SJSA1 (cell line): ENCODE results near the gene TSSK6. TPM values are rescaled to one million over a fixed set of nuclear protein-coding genes. Genes with fewer than 3 reads are reported as not detected.
"Not testable (repeated sequence)": the region's sequence is repeated elsewhere in the genome, so short reads cannot be mapped to it uniquely, and the experiment has no call there.

Experiments used
- DNase-seq, 2 experiments: peaks; one replicate each; pipeline ENCODE4 v3.0.0-alpha.2; 2015 to 2020; ENCODE audit warnings: low spot score in 2 of 2, low read depth in 1 of 2
- H3K27ac ChIP-seq: fragments of 250-450 bp; sonication (Bioruptor Pico); 2 replicates; pipeline ENCODE4 v1.5.1; 2020; ENCODE audit warnings: mild to moderate bottlenecking, moderate library complexity
- H3K27me3 ChIP-seq: fragments of 250-450 bp; sonication (Bioruptor Pico); replicated peaks from 2 replicates; pipeline ENCODE4 v1.5.1; 2020; ENCODE audit warnings: mild to moderate bottlenecking, moderate library complexity
- H3K36me3 ChIP-seq: fragments of 250-450 bp; sonication (Bioruptor Pico); 2 replicates; pipeline ENCODE4 v1.5.1; 2020; ENCODE audit warnings: mild to moderate bottlenecking
- H3K4me1 ChIP-seq: fragments of 250-450 bp; sonication (Bioruptor Pico); replicated peaks from 2 replicates; pipeline ENCODE4 v1.6.1; 2021; ENCODE audit warnings: mild to moderate bottlenecking
- H3K4me3 ChIP-seq: fragments of 250-450 bp; sonication (Bioruptor Pico); 2 replicates; pipeline ENCODE4 v1.5.1; 2020; ENCODE audit warnings: mild to moderate bottlenecking
- H3K9me3 ChIP-seq: fragments of 250-450 bp; sonication (Bioruptor Pico); replicated peaks from 2 replicates; pipeline ENCODE4 v1.5.1; 2020; ENCODE audit warnings: mild to moderate bottlenecking
- total RNA-seq: library from RNA; depleted of rRNA; stranded (reverse); fragments of >200 nt; shearing (Covaris generic); gene quantifications from 2 replicates; pipeline ENCODE4 v1.2.3, GENCODE V29; 2014

TSSK6 gene
- total RNA-seq, 1 experiment from 2014 or later = 0.74 TPM

DNA sequence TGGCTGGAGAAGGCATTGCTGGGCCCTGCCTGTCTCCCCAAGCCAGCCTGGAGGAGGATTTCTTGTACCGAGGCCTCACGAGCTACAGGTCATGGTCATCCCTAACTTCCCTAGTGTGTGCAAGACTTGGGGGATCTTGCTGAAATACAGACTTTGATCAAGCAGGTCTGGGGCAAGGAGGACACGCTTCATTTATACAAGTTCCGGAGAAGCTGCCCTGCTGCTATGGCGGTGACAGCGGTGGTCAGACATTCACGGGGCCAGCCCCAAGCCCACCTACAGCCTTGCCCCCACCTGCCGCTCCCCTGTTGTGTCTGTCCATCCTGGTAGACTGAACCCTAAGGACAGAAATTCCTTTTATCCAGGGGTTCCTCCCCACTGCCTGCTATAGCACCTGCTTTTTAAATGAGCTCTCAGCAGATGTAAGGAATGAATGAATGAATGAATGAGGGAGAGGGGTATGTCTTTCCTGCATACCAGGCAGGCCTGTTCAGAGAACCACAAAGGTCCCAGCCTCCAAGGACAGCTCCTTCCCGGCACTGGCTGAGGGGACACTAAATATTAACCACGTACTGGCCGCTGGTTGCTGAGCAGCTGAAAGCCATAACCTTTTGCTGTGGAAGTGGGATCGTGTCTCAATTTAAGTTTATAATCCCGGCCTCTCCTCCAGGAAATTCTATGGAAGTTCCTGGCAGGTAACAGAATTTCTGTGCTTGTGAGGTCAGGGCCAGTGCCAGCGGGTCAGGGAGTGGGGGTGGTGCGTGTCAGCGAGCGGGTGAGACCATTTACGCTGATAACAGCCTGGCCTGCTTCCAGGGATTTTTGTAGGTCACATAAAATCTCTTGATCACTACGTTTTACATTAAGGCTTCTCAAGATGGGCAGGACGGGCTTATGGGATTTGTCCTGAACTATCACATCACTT is 27.1 kb downstream of the TSSK6 start:
- Histone ChIP-seq H3K4me3 (no peak overlapping the region), H3K4me1 (peaks cover 14% of the 10 kb centered on the region), H3K27ac (no peak overlapping the region), H3K36me3 (peaks cover 30% of the 10 kb centered on the region), H3K9me3 (no peaks in the 10 kb centered on the region), H3K27me3 (no peaks in the 10 kb centered on the region)
- no peak for DNase-seq

DNA sequence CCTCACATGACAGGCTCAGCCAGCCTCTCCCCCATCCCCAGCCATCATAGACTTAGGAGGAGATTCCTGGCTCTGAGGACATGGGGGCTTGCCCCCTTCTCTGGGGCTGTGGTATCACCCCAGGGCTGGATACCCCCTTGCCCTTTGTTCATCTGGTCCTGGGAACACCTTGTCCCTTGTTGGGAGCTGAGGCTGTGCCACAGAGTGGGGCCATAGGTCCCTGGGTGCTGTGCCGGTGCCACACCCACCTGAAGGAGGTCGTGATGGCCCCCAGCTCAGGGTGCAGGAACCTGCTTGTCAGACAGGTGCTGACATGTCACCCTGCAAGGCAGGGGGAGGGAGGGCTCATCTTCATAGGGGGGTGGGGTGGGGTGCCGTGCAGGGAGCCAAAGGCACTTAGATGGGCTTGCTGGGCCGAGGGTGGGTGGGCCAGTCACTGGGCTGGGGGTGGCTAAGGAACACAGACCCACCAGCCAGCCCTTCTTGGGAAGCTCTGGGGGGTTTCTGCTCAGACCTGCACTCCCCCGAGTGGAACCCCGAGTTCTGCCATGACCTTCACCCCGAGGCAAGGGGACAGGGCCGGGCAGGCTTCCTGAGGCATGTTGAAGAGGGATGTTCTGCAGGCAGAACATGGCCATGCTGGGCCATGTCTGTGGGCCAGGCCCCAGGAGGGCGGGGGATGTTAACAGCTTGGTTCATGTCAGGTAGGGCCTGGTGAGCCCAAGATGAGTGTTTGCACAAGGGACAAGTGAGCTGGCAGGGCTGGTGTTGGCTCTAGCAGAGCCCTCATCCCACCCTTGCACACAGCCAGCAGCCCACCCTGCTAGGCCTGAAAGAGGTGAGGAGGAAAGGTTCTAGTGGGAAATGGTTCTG is 28.0 kb downstream of the TSSK6 start:
- no peak for DNase-seq
- no peak overlapping the region for H3K4me3 ChIP-seq
- peaks cover 26% of the 10 kb centered on the region for H3K36me3 ChIP-seq
- H3K4me1 ChIP-seq = peaks cover 14% of the 10 kb centered on the region
- no peaks in the 10 kb centered on the region for H3K27me3 ChIP-seq
- no peak overlapping the region for H3K27ac ChIP-seq
- no peaks in the 10 kb centered on the region for H3K9me3 ChIP-seq

GRCh38 chr19:19486343-19487076 is 28.8 kb downstream of the TSSK6 start:
- Histone ChIP-seq H3K4me3 (no peak overlapping the region), H3K4me1 (peaks cover 14% of the 10 kb centered on the region), H3K27me3 (no peaks in the 10 kb centered on the region), H3K9me3 (no peaks in the 10 kb centered on the region), H3K27ac (no peak overlapping the region), H3K36me3 (peaks cover 23% of the 10 kb centered on the region)
- no peak for DNase-seq

DNA sequence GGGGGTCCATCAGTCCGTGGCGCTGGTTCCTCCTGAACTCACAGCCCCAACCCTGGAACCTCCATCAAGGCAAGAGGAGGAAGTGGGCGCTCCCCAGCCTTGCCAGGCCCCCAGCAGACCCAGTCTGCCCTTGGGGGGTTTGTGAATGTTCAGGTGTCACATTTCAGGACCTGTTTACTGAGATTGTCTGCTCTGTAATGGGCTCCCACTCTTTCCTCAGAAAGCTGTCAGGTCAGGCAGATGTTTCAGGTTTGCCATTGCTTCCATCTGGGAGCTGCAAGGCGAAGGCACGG is 29.4 kb downstream of the TSSK6 start:
- Histone ChIP-seq H3K9me3 (no peaks in the 10 kb centered on the region), H3K27me3 (no peaks in the 10 kb centered on the region), H3K4me1 (peaks cover 14% of the 10 kb centered on the region), H3K36me3 (peaks cover 21% of the 10 kb centered on the region), H3K27ac (no peak overlapping the region), H3K4me3 (no peak overlapping the region)
- DNase-seq = no peak

- Histone ChIP-seq H3K9me3 (no peaks in the 10 kb centered on the region), H3K4me3 (no peak overlapping the region), H3K4me1 (peaks cover 14% of the 10 kb centered on the region), H3K27me3 (no peaks in the 10 kb centered on the region), H3K27ac (no peak overlapping the region), H3K36me3 (peaks cover 22% of the 10 kb centered on the region)
- DNase-seq = no peak
Observed at GRCh38 chr19:19485161-19485997, 30.0 kb downstream of the TSSK6 start.

DNA sequence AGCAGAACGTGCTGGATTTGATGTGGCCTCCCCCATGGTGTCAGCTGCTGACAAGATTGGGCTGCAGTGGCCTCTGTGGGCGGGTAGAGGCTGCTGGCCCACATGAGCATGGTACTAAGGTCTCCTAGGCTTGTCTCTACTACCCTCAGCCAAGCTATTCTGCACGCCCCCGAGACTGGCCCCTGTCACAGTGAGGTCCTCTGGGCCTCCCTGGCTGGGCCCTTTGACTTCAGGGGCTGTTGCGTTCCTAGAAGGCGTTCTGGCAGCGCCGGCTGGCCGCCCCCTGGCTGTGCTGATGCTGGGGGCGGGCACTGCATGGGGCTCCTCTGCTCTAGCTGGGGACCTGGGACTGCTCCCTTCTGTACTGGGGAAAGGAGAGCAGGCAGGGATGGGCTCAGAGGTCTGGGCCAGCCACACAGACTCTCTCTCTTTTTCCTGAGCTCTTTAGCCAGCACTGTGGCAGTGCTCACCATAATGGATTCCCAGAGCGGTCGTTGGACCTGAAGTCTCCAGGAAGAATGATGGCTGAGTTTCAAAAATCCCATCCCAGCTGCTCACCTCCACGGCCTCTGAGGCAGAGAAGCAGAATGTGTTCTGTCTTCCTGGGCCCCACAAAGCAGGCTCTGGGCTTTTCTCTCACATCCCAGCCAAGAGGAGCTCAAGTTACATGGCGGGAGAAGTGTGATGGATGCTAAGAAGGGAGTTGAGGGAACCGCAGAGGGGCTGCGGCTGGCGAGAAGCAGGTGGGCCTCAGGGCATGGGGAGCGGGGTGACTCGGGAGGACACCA is 32.3 kb downstream of the TSSK6 start:
- peaks cover 24% of the 10 kb centered on the region for H3K36me3 ChIP-seq

DNA sequence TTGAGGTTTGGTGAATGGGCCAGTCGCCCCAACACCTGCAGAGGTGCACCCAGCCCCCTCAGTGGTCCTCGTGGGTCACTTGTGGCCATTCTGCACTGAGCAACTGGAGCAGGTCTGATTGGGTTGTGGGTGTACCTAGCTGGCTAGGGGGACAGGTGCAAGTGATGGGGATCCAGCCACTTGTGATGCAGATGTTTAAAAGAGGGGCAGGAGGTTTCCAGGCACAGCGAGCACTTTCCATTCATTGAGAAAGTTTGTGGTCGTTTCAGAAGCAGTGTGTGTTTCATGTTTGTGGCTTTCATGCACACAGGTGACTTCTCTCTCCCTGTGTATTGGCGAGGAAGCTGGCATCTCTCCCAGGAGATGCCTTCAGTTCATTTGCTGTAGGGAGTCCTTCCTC is 34.7 kb downstream of the TSSK6 start:
- no peaks in the 10 kb centered on the region for H3K27me3 ChIP-seq
- H3K9me3 ChIP-seq = no peaks in the 10 kb centered on the region
- H3K27ac ChIP-seq = no peak overlapping the region
- no peak overlapping the region for H3K4me3 ChIP-seq
- H3K36me3 ChIP-seq = peaks cover 27% of the 10 kb centered on the region
- H3K4me1 ChIP-seq = no peaks in the 10 kb centered on the region
- no peak for DNase-seq

More for the DNA sequence above, 32.3 kb downstream of the TSSK6 start:
- no peaks in the 10 kb centered on the region for H3K27me3 ChIP-seq
- no peaks in the 10 kb centered on the region for H3K4me1 ChIP-seq
- no peak overlapping the region for H3K4me3 ChIP-seq
- H3K9me3 ChIP-seq = no peaks in the 10 kb centered on the region
- no peak for DNase-seq
- no peak overlapping the region for H3K27ac ChIP-seq

GRCh38 chr19:19477705-19478383 is 37.5 kb downstream of the TSSK6 start:
- H3K27me3 ChIP-seq = no peaks in the 10 kb centered on the region
- H3K36me3 ChIP-seq = peaks cover 38% of the 10 kb centered on the region
- H3K4me3 ChIP-seq = no peak overlapping the region

GRCh38 chr19:19475849-19476828 is 39.2 kb downstream of the TSSK6 start:
- Histone ChIP-seq H3K27ac (no peak overlapping the region), H3K9me3 (no peaks in the 10 kb centered on the region), H3K4me1 (no peaks in the 10 kb centered on the region), H3K4me3 (no peak overlapping the region), H3K27me3 (no peaks in the 10 kb centered on the region), H3K36me3 (peaks cover 32% of the 10 kb centered on the region)
- DNase-seq = no peak

More at GRCh38 chr19:19477705-19478383, 37.5 kb downstream of the TSSK6 start:
- DNase-seq = no peak
- H3K9me3 ChIP-seq = no peaks in the 10 kb centered on the region
- H3K4me1 ChIP-seq = no peaks in the 10 kb centered on the region
- no peak overlapping the region for H3K27ac ChIP-seq

GRCh38 chr19:19475015-19475765 is 40.2 kb downstream of the TSSK6 start:
- Histone ChIP-seq H3K27ac (no peak overlapping the region), H3K36me3 (peaks cover 28% of the 10 kb centered on the region), H3K9me3 (0 out of 2 replicates have a peak, but pooled peaks cover 3% of the 10 kb centered on the region), H3K4me1 (no peaks in the 10 kb centered on the region), H3K4me3 (no peak overlapping the region), H3K27me3 (no peaks in the 10 kb centered on the region)
- DNase-seq = no peak

DNA sequence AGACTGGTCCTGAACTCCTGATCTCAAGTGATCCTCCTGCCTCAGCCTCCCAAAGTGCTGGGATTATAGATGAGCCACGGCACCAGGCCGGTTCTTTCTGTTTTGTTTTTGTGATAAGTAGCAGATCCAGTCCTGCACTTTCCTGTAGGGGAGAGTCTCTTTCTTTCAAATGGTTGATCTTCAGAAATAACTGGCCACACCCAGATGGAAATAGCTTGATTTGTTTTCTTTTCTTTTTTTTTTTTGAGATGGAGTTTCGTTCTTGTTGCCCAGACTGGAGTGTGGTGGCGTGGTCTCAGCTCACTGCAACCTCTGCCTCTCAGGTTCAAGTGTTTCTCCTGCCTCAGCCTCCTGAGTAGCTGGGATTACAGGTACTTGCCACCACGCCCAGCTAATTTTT is 43.2 kb downstream of the TSSK6 start:
- H3K4me3 ChIP-seq, H3K4me1 ChIP-seq, H3K27ac ChIP-seq, DNase-seq, H3K27me3 ChIP-seq: not testable (repeated sequence)
- H3K36me3 ChIP-seq = peaks cover 50% of the 10 kb centered on the region
- H3K9me3 ChIP-seq = peaks cover 18% of the 10 kb centered on the region
